Parathyroid adenoma (tissue), 2 donors: Measurements from ENCODE around the gene DISC1.

Experiments
- H2AFZ ChIP-seq: fragments of 300-600 bp; sonication (generic); one replicate; pipeline ENCODE4 v1.7.0; 2017; ENCODE audit warnings: antibody characterized with exemption, mild to moderate bottlenecking
- H3K27ac ChIP-seq: fragments of 300-600 bp; sonication (generic); one replicate; pipeline ENCODE4 v1.7.0; 2017
- H3K27me3 ChIP-seq: fragments of 300-600 bp; sonication (generic); one replicate; pipeline ENCODE4 v1.7.0; 2017; ENCODE audit warnings: low read length; ENCODE audit not compliant: control insufficient read depth, insufficient read depth
- H3K36me3 ChIP-seq: fragments of 300-600 bp; sonication (generic); one replicate; pipeline ENCODE4 v1.7.0; 2017; ENCODE audit warnings: low read length; ENCODE audit not compliant: control insufficient read depth, insufficient read depth
- H3K4me1 ChIP-seq: fragments of 300-600 bp; sonication (generic); one replicate; pipeline ENCODE4 v1.7.0; 2017; ENCODE audit warnings: control low read depth
- H3K4me2 ChIP-seq: fragments of 300-600 bp; sonication (generic); one replicate; pipeline ENCODE4 v1.7.0; 2017; ENCODE audit warnings: low read length
- H3K4me3 ChIP-seq: fragments of 300-600 bp; sonication (generic); one replicate; pipeline ENCODE4 v1.7.0; 2017; ENCODE audit warnings: low read depth, low read length
- H3K79me2 ChIP-seq: fragments of 300-600 bp; sonication (generic); one replicate; pipeline ENCODE4 v1.7.0; 2017; ENCODE audit warnings: control low read depth
- H3K9ac ChIP-seq: fragments of 300-600 bp; sonication (generic); one replicate; pipeline ENCODE4 v1.7.0; 2017; ENCODE audit warnings: mild to moderate bottlenecking
- H3K9me3 ChIP-seq: fragments of 300-600 bp; sonication (generic); one replicate; pipeline ENCODE4 v1.7.0; 2017; ENCODE audit warnings: low read length; ENCODE audit not compliant: control insufficient read depth
- CTCF ChIP-seq: fragments of 300-600 bp; sonication (generic); IDR thresholded peaks from one replicate; pipeline ENCODE4 v1.7.0; 2017; ENCODE audit warnings: antibody characterized with exemption, mild to moderate bottlenecking
- donor health status: primary hyperparathyroidism.

DISC1 gene

DNA sequence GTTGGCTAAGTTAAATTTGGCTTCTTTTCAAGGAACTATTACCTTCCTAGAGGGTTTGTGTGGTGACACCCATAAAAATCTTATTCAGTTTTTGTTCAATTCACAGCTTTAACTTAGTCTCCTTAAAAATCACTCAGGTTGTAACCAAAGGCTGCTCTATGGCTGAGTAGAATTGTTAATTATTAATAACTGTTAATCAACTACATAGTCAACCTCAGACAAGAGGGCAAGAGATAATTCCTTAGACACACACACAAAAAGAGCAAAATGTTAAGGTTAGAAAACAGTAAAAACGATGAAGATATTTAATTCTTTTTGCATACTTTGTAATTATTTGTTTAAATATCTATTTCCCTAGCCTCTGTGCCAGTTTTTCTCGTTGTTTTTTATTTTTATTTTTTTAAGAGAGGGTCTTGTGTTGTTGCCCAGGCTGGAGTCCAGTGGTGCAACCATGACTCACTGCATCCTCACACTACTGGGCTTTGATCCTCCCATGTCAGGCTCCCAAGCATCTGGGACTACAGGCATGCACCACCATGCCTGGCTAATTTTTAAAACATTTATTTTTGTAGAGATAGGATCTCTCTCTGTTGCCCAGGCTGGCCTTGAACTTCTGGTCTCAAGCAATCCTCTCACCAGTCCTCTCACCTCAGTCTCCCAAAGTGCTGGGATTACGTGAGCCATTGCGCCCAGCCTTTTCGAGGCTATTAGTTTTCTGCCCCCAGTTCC is 215.2 kb downstream of the DISC1 start:
- Histone ChIP-seq H3K9ac (no peak overlapping the region), H3K4me2 (no peak overlapping the region), H3K27ac (no peak overlapping the region), H3K4me3 (no peak overlapping the region), H3K9me3 (no peaks in the 10 kb centered on the region), H3K4me1 (no peaks in the 10 kb centered on the region), H3K36me3 (no peaks in the 10 kb centered on the region), H3K79me2 (no peaks in the 10 kb centered on the region), H2AFZ (no peak overlapping the region), H3K27me3 (no peaks in the 10 kb centered on the region)
- no peak for TF ChIP-seq CTCF

DNA sequence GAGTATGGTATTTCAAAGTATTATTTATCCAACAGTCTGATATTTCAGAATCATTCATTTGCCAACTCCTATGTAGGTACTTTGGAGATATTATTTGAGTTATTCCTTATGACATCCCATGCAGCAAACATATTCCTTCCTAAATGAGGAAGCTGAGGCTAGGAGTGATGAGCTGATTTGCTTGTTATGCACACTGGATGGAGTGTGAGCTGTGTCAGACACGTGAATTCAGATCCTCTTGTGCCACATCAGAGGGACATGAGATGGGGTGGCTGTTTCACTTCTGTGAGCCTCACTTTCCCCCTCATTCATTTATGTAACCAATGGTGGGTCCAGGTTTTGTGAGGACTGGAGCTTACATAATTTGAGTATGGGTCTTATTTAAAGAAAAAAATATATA is 215.9 kb downstream of the DISC1 start:
- Histone ChIP-seq H3K27ac (no peak overlapping the region), H3K27me3 (no peaks in the 10 kb centered on the region), H3K9ac (no peak overlapping the region), H3K9me3 (no peaks in the 10 kb centered on the region), H3K36me3 (no peaks in the 10 kb centered on the region), H3K4me2 (no peak overlapping the region), H3K79me2 (no peaks in the 10 kb centered on the region), H3K4me1 (no peaks in the 10 kb centered on the region), H2AFZ (no peak overlapping the region), H3K4me3 (no peak overlapping the region)
- TF ChIP-seq CTCF: no peak

DNA sequence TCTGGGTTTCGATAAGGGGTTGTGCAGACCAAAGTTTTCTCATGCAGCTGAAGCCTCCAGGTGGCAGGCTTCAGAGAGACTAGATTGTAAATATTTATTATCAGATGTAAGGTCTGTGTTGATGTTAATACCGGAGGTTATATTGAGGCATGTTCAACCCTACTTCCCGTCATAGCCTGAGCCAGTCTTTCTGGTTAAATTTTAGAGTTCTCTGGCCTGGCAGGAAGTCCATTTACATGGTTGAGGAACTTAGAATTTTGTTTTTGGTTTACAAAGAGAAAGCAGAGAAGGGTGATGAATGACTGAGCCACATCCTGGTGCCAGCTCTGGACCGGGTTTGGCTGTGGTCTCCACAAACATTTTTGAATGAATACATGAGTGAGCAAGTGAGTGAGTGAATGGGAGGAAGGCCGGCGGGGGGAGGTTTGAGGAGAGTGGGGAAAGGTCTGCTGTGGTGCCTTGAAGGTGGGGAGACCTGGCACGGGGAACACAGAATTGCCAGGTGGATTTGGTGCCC is 218.5 kb downstream of the DISC1 start:
- Histone ChIP-seq H3K27me3 (no peaks in the 10 kb centered on the region), H3K9ac (no peak overlapping the region), H3K4me2 (no peak overlapping the region), H2AFZ (no peak overlapping the region), H3K36me3 (no peaks in the 10 kb centered on the region), H3K4me3 (no peak overlapping the region), H3K27ac (no peak overlapping the region), H3K9me3 (no peaks in the 10 kb centered on the region), H3K4me1 (no peaks in the 10 kb centered on the region), H3K79me2 (no peaks in the 10 kb centered on the region)
- no peak for TF ChIP-seq CTCF

DNA sequence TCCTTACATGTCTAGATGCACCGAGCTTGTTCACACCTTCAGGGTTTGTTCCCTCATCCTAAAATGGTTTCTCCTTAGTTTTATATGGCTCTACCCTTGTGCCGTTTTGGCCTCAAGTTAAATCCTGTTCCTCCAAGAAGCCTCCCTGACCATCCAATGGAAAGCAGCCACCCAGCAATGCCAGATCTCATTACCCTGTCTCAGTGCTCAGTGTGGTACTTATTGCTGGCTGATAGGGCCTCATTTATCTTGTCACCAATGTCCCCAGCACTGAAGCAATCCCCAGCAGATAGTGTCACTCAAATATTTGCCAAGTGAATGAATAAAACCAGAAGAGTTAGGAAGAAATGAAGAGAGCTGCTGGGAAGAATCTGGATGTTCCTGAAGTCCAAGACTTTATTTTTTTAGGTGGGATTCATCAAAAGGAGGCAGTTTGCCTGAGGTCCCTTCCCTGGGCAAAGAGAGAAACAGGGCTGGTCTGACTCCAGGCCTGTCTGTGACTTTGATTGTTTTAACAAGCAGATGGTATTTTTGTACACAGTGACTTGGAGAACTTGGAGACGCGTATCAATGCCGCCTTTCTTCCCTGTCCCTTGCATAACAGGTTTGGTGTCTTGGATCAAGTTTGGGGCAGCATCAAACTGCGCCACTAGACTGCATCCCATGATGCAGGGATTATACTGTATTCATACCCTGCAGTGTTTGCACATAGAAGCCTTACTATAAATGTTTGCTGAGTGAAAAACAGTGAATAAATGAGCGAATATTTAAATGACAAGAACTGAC is 221.2 kb downstream of the DISC1 start:
- Histone ChIP-seq H3K27ac (no peak overlapping the region), H2AFZ (no peak overlapping the region), H3K9ac (no peak overlapping the region), H3K4me2 (no peak overlapping the region), H3K4me3 (no peak overlapping the region), H3K4me1 (no peaks in the 10 kb centered on the region), H3K27me3 (no peaks in the 10 kb centered on the region), H3K79me2 (no peaks in the 10 kb centered on the region), H3K36me3 (no peaks in the 10 kb centered on the region), H3K9me3 (no peaks in the 10 kb centered on the region)
- TF ChIP-seq CTCF: no peak
